Stimulated activated CD4-positive, alpha-beta T cell treated with anti-CD3 and anti-CD28 coated beads, Interleukin-4, amount 100 ng/mL, for 1 hour (primary cell): ENCODE results near the gene CDK11B.
A peak's percentile ranks its signal among the peaks of the same experiment; 100 is the strongest.

ENCODE experiments used
- DNase-seq: peaks from one replicate; pipeline ENCODE4 v3.0.0-alpha.2; 2020

The CDK11B gene

GRCh38 chr1:1626207-1627141, 32.3 kb downstream of the CDK11B start:
- no peak for DNase-seq

DNA sequence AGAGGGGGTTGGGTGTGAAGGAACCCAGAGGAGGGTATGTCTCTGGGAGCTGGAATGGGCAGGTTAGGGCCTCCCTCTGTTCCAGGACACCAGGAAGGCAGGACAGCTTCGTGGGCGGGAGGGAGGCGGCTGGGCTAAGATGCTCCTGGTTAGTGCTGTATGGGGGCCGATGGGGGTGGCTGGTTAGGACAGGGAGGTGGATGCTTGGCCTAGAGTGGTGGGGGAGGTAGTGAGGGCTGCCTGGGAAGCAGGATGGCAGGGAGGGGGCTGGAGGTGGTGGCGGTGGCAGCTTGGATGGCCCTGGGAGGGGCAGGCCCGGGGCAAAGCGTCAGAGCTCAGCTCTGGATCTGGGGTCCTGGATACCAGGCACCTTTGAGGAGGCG, 33.0 kb downstream of the CDK11B start:
- DNase-seq = no peak

- no peak for DNase-seq
Measured at GRCh38 chr1:1625404-1625775, 33.4 kb downstream of the CDK11B start.

DNA sequence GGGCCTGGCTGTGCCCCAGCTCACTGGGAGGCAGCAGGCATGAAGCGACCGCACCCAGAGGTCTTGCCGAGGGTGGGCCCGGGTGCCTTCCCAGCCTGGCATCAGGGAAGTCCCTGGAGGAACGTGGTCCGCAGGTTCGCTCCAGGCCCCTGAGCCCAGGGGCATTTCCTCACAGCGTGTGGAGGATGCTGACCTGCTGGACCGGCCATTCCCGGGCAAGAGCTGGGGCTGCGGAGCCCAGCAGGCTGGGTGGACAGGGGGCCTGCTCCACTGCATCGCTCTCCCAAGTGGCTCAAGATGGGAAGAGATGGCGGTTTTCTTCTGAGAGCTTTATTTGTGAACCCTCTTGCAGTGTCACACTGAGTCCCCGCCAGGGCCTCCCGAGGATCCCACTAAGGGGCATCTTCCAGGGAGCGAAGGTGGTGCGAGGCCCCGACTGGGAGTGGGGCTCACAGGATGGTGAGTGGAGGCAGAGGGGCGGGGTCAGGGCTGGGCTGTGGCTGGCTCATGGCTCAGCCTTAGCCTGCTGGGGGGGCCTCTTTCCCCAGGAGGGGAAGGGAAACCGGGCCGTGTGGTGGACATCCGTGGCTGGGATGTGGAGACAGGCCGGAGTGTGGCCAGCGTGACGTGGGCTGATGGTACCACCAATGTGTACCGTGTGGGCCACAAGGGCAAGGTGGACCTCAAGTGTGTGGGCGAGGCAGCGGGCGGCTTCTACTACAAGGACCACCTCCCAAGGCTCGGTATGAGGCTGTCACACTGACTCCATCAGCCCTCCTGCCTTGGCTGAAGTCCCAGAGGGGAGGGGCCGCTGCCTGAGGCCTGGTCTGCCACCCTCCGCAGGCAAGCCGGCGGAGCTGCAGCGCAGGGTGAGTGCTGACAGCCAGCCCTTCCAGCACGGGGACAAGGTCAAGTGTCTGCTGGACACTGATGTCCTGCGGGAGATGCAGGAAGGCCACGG, 34.1 kb downstream of the CDK11B start:
- no peak for DNase-seq

DNA sequence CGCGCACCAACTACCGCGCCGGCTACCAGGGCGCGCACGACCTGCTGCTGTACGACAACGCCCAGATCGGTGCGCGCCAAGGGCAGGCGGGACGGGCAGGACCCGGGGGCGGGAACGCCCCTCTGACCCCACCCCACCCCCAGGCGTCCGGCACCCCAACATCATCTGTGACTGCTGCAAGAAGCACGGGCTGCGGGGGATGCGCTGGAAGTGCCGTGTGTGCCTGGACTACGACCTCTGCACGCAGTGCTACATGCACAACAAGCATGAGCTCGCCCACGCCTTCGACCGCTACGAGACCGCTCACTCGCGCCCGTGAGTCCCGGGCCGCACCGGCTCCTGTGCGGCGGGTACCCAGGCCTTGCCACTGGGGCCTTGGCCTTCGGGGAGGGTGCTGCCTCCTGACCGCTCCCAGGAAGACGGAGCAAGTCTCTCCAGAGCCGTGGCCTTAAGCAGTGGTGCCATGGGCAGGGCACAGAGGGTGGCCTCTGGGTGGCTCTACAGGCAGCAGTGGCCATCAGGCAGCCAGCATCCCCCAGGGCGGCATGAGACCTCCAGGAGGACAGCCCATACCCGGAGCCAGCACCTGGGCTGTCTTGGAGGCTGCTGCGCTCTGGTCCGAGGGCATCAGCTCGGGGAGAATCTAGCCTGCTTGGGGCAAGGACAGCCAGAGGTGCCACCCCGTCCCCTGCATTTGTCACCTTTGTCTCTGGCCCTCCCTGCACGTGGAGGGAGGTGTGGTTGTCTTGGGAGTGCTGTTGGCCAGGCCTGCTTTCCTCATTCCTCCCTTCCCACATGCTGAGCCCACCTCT, 35.0 kb downstream of the CDK11B start:
- no peak for DNase-seq

GRCh38 chr1:1623181-1623630, 35.6 kb downstream of the CDK11B start:
- no peak for DNase-seq

- DNase-seq = no peak
Measured at GRCh38 chr1:1622788-1623094, 36.1 kb downstream of the CDK11B start.

- DNase-seq = no peak
Measured at GRCh38 chr1:1622010-1622787, 36.6 kb downstream of the CDK11B start.

- no peak for DNase-seq
Measured at GRCh38 chr1:1621173-1622009, 37.4 kb downstream of the CDK11B start.

DNA sequence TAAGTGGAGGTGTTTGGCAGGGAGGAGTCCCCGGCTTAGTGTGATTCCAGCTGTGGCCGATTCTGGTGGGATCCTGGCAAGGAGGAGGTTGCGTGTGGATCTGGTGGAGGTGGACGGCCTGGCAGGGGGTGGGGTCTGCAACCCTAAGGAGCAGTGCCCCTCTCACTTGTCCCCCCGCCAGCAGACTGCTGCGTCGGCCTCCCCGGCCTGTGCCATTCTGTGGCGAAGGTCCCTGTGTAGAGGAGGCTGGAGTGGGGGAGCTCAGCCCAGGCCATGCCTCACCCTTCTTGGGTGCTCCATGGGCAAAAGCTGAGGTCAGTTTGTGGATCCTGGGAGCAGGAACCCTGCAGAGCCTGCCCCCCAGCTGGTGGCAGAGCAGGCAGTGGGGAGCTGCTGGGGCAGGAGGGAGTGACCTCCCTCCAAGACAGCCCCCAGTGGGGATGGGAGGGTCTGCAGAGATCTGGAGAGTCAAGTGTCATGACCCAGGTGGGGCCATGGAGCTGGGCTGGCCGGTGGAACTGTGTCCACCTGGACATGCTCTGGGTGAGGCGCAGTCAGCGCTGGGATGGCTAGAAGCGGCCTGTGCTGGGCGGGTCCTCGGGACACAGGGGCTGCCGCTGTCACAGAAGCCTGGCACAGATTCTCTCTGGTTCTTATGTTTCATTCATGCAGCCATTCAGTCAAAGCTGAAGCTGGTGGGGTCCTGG, 38.2 kb downstream of the CDK11B start:
- DNase-seq = no peak

- no peak for DNase-seq
Measured at GRCh38 chr1:1619917-1620361, 38.9 kb downstream of the CDK11B start.

- DNase-seq = no peak
Measured at GRCh38 chr1:1618396-1619068, 40.3 kb downstream of the CDK11B start.

DNA sequence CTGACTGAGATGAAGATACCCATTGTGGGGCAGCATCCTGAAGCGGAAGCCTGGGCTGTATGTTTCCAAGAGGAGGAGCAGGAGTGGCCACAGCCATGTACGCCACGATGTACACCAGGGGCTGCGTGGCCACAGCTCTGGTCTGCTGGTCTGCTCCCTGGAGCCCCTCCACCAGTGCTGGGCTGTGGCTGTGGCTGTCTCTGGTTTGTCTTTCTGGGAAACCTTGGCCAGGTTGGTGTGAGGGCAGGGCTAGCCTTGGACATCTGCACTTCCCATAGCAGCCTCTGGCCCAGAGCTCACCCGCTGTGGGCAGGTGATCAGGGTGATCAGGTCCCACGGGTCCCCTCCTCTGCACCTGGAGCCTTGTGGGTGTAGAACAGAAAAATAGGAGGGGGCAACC, 40.9 kb downstream of the CDK11B start:
- DNase-seq = no peak

DNA sequence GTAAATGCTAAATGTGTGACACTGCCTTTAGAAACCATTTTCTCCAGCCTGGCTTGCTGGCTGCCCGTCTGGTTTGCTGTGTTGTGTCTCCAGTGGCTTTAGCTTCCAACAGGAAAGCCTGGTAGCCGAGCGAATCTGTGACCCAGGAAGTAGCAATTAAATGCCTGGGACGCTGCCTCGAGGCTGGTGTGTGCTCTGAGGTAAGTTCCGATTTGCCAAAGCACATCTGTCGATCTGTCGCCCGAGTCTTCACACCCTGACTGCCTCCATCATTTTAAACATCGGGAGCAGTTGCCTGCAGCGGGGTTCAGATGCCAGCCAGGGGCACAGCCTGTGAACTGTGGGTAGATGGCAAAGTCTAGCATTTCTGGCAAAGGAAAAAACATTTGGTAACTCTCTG, 41.3 kb downstream of the CDK11B start:
- no peak for DNase-seq

- DNase-seq = no peak
Measured at GRCh38 chr1:1616838-1617237, 42.0 kb downstream of the CDK11B start.

DNA sequence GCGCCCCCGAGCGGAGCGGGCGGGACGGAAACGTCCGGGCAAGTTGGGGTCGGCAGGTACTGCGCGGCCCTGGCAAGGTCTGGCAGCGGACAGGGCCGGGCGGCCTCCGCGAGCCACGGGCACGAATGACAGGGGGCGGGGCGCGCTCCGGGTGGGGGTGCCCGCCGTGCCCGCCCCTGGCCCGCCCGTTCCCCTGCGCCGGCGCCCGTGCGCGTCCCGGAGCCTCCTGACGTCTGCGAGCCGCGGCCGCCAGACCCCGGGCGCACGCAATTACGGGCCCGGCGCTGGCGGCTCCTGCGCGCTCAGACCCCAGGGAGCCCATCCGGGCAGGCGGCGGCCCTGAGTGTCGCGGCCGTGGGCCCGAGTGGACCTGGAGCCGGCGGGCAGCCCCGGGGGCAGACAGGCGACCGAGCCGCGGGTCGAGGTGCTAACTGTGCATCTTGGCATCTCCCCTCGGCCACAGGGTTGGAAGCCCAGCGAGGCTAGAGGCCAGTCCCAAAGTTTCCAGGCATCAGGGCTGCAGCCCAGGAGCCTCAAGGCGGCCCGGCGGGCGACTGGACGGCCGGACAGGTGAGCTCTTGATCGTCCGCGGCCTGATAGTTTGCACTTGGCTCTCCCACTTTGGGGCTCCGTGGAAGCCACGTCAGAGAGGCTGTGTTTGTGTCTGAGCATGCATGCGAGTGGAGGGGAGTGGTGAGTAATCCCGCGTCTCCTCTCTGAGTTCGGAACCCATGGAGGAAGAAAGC, 42.6 kb downstream of the CDK11B start:
- DNase-seq = peak; percentile 48

GRCh38 chr1:1615256-1616044, 43.4 kb downstream of the CDK11B start, which contains the start of gene MIB2:
Gene MIB2, plus strand, starts transcription at chr1:1615500. Its CDS starts 7,953 bp downstream, at chr1:1623453.
- DNase-seq = peak; percentile 96

GRCh38 chr1:1614954-1615255, 43.9 kb downstream of the CDK11B start:
- no peak for DNase-seq
